ENCODE results near the gene PDE7B. TPM values are rescaled to one million over a fixed set of nuclear protein-coding genes. Genes with fewer than 3 reads are reported as not detected.
A peak's percentile ranks its signal among the peaks of the same experiment; 100 is the strongest.

Gene PDE7B
- total and polyA plus RNA-seq, 7 donors: 1.9 to 4.6 (median 2.7) TPM

- H3K27me3 ChIP-seq (ENCODE audit: insufficient read depth in 3 of 3, low read length in 2 of 3): no peaks in the 10 kb centered on the region
- no peak for DNase-seq
- WGBS, 3 donors: 91 to 98% (median 95%) methylated on average over 2 of the region's 2 CpGs
- H3K36me3 ChIP-seq (ENCODE audit: insufficient read depth in 1 of 2, low read depth in 1 of 2): no peaks in the 10 kb centered on the region
- intact Hi-C loops (cut with DNase I): no loop called here
- TF ChIP-seq CTCF (IDR thresholded peaks at IDR 0.05): no peak
- H3K9me3 ChIP-seq: no peaks in the 10 kb centered on the region
- no peak for ATAC-seq
- no peak overlapping the region for H3K4me3 ChIP-seq
- H3K4me1 ChIP-seq: no peaks in the 10 kb centered on the region
- no peak overlapping the region for H3K27ac ChIP-seq
Measured at GRCh38 chr6:135817035-135817434, 34.5 kb upstream of the PDE7B start.

- DNase-seq: no peak
- ATAC-seq: no peak
- H3K27ac ChIP-seq: no peak overlapping the region
- no peak overlapping the region for H3K4me3 ChIP-seq
- H3K36me3 ChIP-seq (ENCODE audit: insufficient read depth in 1 of 2, low read depth in 1 of 2): no peaks in the 10 kb centered on the region
- H3K27me3 ChIP-seq (ENCODE audit: insufficient read depth in 3 of 3, low read length in 2 of 3): no peaks in the 10 kb centered on the region
- intact Hi-C loops (cut with DNase I): no loop called here
- no peaks in the 10 kb centered on the region for H3K9me3 ChIP-seq
- H3K4me1 ChIP-seq: no peaks in the 10 kb centered on the region
- 93 to 99% (median 94%) methylated on average over 2 of the region's 2 CpGs for WGBS, 3 donors
- no peak for TF ChIP-seq CTCF (IDR thresholded peaks at IDR 0.05)
Measured at GRCh38 chr6:135819665-135820064, 31.8 kb upstream of the PDE7B start.

- Histone ChIP-seq H3K36me3 (ENCODE audit: insufficient read depth in 1 of 2, low read depth in 1 of 2) (no peaks in the 10 kb centered on the region), H3K27ac (no peak overlapping the region), H3K4me3 (no peak overlapping the region), H3K27me3 (ENCODE audit: insufficient read depth in 3 of 3, low read length in 2 of 3) (no peaks in the 10 kb centered on the region), H3K9me3 (no peaks in the 10 kb centered on the region), H3K4me1 (no peaks in the 10 kb centered on the region)
- peak; percentile 19 to 69 for DNase-seq
- 46 to 61% (median 49%) methylated on average over 6 of the region's 6 CpGs for WGBS, 3 donors
- ATAC-seq: no peak
- intact Hi-C loops (cut with DNase I): no loop called here
- no peak for TF ChIP-seq CTCF (IDR thresholded peaks at IDR 0.05)
Measured at GRCh38 chr6:135820340-135820739, 31.2 kb upstream of the PDE7B start.

GRCh38 chr6:135823851-135824250 lies 27.6 kb upstream of the PDE7B start:
- DNase-seq: no peak
- no peak overlapping the region for H3K27ac ChIP-seq
- 94 to 97% (median 95%) methylated on average over 1 of the region's 1 CpG for WGBS, 3 donors
- no peaks in the 10 kb centered on the region for H3K36me3 ChIP-seq (ENCODE audit: insufficient read depth in 1 of 2, low read depth in 1 of 2)
- H3K9me3 ChIP-seq: no peaks in the 10 kb centered on the region
- intact Hi-C loops (cut with DNase I): no loop called here
- no peak overlapping the region for H3K4me3 ChIP-seq
- no peak for ATAC-seq
- no peak for TF ChIP-seq CTCF (IDR thresholded peaks at IDR 0.05)
- no peaks in the 10 kb centered on the region for H3K4me1 ChIP-seq
- H3K27me3 ChIP-seq (ENCODE audit: insufficient read depth in 3 of 3, low read length in 2 of 3): no peaks in the 10 kb centered on the region

- WGBS, 3 donors: 89 to 95% (median 95%) methylated on average over 6 of the region's 6 CpGs
- Histone ChIP-seq H3K4me1 (no peaks in the 10 kb centered on the region), H3K4me3 (no peak overlapping the region), H3K27ac (no peak overlapping the region), H3K9me3 (no peaks in the 10 kb centered on the region), H3K36me3 (ENCODE audit: insufficient read depth in 1 of 2, low read depth in 1 of 2) (no peaks in the 10 kb centered on the region), H3K27me3 (ENCODE audit: insufficient read depth in 3 of 3, low read length in 2 of 3) (no peaks in the 10 kb centered on the region)
- ATAC-seq (no peak), DNase-seq (no peak)
- TF ChIP-seq CTCF (IDR thresholded peaks at IDR 0.05): no peak
- intact Hi-C loops (cut with DNase I): no loop called here
Measured at GRCh38 chr6:135826236-135826804, 25.2 kb upstream of the PDE7B start.

Data from psoas muscle (tissue), 8 donors.